ENCODE data around the gene ALDH4A1.
"Not testable (repeated sequence)": the region's sequence is repeated elsewhere in the genome, so short reads cannot be mapped to it uniquely, and the experiment has no call there.

ALDH4A1 gene

GRCh38 chr1:18901147-18901951 is 1.0 kb downstream of the ALDH4A1 start:
- no peak for DNase-seq (ENCODE audit: low spot score)

GRCh38 chr1:18900303-18900841 is 2.0 kb downstream of the ALDH4A1 start:
- DNase-seq (ENCODE audit: low spot score) = no peak

- no peak for DNase-seq (ENCODE audit: low spot score)
These were observed 2.8 kb downstream of the ALDH4A1 start for GRCh38 chr1:18899363-18900049.

GRCh38 chr1:18898567-18898966 is 3.8 kb downstream of the ALDH4A1 start:
- DNase-seq (ENCODE audit: low spot score) = no peak

GRCh38 chr1:18895317-18895716 is 7.0 kb downstream of the ALDH4A1 start:
- DNase-seq (ENCODE audit: low spot score) = no peak

GRCh38 chr1:18893120-18893519 is 9.2 kb downstream of the ALDH4A1 start:
- peak; percentile 22 for DNase-seq (ENCODE audit: low spot score)

- DNase-seq (ENCODE audit: low spot score) = not testable (repeated sequence)
These were observed 10.5 kb downstream of the ALDH4A1 start for GRCh38 chr1:18891858-18892257.

- DNase-seq (ENCODE audit: low spot score) = no peak
These were observed 11.0 kb downstream of the ALDH4A1 start for GRCh38 chr1:18891426-18891780.

- peak; percentile 84 for DNase-seq (ENCODE audit: low spot score)
These were observed 11.5 kb downstream of the ALDH4A1 start for GRCh38 chr1:18890706-18891425.

- DNase-seq (ENCODE audit: low spot score) = peak; percentile 87
These were observed 16.4 kb downstream of the ALDH4A1 start for GRCh38 chr1:18886003-18886335.

GRCh38 chr1:18885311-18886002 is 16.9 kb downstream of the ALDH4A1 start:
- no peak for DNase-seq (ENCODE audit: low spot score)

GRCh38 chr1:18884727-18885126 is 17.6 kb downstream of the ALDH4A1 start:
- DNase-seq (ENCODE audit: low spot score) = no peak

GRCh38 chr1:18884419-18884717 is 18.0 kb downstream of the ALDH4A1 start:
- no peak for DNase-seq (ENCODE audit: low spot score)

GRCh38 chr1:18883636-18884418 is 18.5 kb downstream of the ALDH4A1 start:
- peak; percentile 80 for DNase-seq (ENCODE audit: low spot score)

GRCh38 chr1:18883079-18883478 is 19.3 kb downstream of the ALDH4A1 start:
- DNase-seq (ENCODE audit: low spot score) = no peak

GRCh38 chr1:18882486-18882885 is 19.9 kb downstream of the ALDH4A1 start:
- DNase-seq (ENCODE audit: low spot score) = peak; percentile 62

- no peak for DNase-seq (ENCODE audit: low spot score)
These were observed 20.5 kb downstream of the ALDH4A1 start for GRCh38 chr1:18881642-18882431.

GRCh38 chr1:18881164-18881563 is 21.2 kb downstream of the ALDH4A1 start:
- no peak for DNase-seq (ENCODE audit: low spot score)

- DNase-seq (ENCODE audit: low spot score) = no peak
These were observed 21.8 kb downstream of the ALDH4A1 start for GRCh38 chr1:18880585-18880984.

GRCh38 chr1:18879791-18880309 is 22.5 kb downstream of the ALDH4A1 start:
- DNase-seq (ENCODE audit: low spot score) = no peak

All from AG08395 (cell line).